D721Med (cell line): ENCODE measurements around the gene PXYLP1.

Experiments
- DNase-seq: peaks from one replicate; pipeline ENCODE4 v3.0.0; 2011; ENCODE audit warnings: low spot score; ENCODE audit not compliant: insufficient read length
- FAIRE-seq: peaks from 2 replicates; lab custom pipeline; 2011; peaks lifted over from hg19 to GRCh38; lab: Jason Lieb, UNC
- CTCF ChIP-seq: IDR thresholded peaks from 2 replicates; pipeline ENCODE4 v1.5.1; 2012; ENCODE audit warnings: mild to moderate bottlenecking, control low read depth; ENCODE audit not compliant: insufficient read depth; ENCODE audit errors: missing control alignments

Gene PXYLP1

GRCh38 chr3:141337523-141337854 is 105.9 kb downstream of the PXYLP1 start:
- no peak for TF ChIP-seq CTCF
- no peak for FAIRE-seq
- DNase-seq = no peak

- TF ChIP-seq CTCF = no peak
- FAIRE-seq = no peak
- DNase-seq = no peak
Observed at GRCh38 chr3:141337991-141338390, 106.4 kb downstream of the PXYLP1 start.

- FAIRE-seq (no peak), DNase-seq (no peak)
- TF ChIP-seq CTCF = no peak
Observed at GRCh38 chr3:141338881-141339280, 107.3 kb downstream of the PXYLP1 start.

GRCh38 chr3:141341536-141341935 is 109.9 kb downstream of the PXYLP1 start:
- FAIRE-seq (no peak), DNase-seq (no peak)
- TF ChIP-seq CTCF = no peak

DNA sequence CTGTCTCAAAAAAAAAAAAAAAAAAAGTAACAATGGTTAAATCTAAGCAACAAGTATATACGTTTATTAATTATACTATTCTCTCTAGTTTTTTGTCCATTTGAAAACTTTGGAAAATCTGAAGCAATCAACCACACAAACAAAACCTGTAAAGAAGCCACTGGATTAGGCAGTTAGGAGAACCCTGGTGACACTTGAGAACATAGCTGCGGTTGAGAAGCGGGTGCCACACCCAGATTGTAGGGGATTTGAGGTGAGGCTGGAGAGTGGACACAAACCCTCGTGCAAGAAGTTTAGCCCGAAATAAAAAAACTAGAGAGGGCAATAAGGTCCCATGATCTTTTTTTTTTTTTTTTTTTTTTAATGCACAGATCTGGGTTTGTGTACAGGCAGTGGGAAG is 110.8 kb downstream of the PXYLP1 start:
- no peak for TF ChIP-seq CTCF
- FAIRE-seq = no peak
- no peak for DNase-seq

DNA sequence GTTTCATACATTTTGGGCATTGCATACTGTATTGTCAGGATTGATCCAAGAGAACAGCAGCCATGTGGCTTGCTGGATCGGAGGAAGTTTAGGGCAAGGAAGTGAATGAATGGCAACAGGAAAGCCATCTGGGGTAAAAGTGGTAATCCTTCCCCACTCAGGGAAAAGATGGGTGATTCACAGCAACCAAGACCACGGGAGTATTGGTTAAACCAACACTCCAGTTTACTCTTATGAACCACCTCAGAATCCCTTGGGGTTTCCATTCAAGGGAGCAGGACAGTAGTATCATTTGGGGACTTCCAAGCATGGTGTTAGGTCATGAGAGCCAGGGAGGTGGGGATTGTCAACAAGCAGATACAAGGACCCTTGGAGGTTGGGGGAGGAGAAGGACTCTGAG is 111.5 kb downstream of the PXYLP1 start:
- FAIRE-seq (no peak), DNase-seq (no peak)
- TF ChIP-seq CTCF = no peak

GRCh38 chr3:141343865-141344271 is 112.2 kb downstream of the PXYLP1 start:
- no peak for FAIRE-seq
- DNase-seq = no peak
- no peak for TF ChIP-seq CTCF
